HG03025 (cell line): ENCODE measurements around the gene THRA.

Experiments
- ATAC-seq: cut with Tn5 transposase; IDR thresholded peaks from one replicate; pipeline ENCODE4 v1.9.1; 2021; ENCODE audit warnings: mild to moderate bottlenecking, moderate library complexity; ENCODE audit not compliant: unreplicated experiment, low FRiP score

The THRA gene

GRCh38 chr17:40075201-40075941 lies 12.6 kb downstream of the THRA start:
- no peak for ATAC-seq

- no peak for ATAC-seq
Observed at GRCh38 chr17:40075942-40076498, 13.3 kb downstream of the THRA start.

GRCh38 chr17:40076591-40076990 lies 13.8 kb downstream of the THRA start:
- no peak for ATAC-seq

- ATAC-seq = no peak
Observed at GRCh38 chr17:40079545-40079944, 16.8 kb downstream of the THRA start.

- ATAC-seq = no peak
Observed at GRCh38 chr17:40084477-40084876, 21.7 kb downstream of the THRA start.

DNA sequence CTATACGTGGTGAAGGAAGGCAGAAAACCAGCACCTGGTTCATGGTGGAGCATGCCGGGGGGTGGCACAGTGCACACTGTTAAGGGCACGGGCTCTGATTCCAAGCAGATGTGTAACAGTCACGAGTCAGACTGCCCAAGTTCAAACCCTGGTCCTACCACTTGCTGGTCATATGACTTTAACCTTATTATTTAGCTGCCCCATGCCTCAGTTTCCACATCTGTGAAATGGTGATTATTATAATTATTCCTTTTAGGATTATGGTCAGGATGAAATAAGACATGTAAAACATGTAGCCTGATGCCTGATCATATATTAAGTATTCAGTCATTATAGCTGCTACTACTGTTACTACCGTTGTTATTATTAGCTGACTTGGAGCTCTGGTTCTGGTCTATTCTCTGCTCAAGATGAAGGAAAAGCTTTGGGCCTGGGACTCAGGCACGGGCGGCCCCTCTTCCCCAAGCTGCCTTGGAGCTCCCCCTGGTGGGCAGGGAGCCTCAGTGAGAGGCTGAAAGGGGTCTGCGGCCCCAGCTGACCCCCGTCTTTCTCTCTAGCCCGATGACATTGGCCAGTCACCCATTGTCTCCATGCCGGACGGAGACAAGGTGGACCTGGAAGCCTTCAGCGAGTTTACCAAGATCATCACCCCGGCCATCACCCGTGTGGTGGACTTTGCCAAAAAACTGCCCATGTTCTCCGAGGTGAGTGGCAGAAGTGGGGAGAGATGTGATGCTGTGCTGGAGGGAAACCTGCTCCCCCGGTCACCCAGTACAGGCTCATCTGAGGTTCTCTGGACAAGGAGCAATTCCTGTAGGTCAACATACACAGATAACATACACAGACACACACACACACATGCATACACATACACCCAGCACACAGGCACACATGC lies 23.6 kb downstream of the THRA start:
- ATAC-seq = no peak

DNA sequence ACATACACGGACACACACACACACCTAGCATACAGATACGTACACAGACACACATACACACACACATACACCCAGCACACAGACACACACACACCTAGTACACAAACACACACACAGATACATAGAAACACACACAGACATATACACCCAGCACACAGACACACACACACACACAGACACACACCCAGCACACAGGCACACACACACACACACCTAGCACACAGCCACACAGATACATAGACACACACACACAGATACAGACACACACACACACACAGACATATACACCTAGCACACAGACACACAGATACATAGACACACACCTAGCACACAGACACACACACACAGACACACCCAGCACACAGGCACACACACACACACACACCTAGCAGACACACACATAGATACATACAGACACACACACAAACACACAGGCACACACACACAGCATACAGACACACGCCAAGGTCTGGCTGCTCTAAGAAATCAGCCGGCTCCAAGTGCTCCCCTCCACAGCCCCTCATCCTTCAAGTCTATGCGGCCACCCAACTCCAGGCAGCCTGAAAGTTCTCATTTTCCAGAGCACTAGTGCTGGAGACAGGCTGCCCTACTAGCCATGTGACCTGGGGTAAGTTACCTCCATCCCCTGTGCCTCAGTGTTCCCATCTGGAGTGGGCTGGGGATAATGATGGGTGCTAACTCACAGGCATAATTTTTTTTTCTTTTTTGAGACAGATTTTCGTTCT lies 24.5 kb downstream of the THRA start:
- no peak for ATAC-seq

DNA sequence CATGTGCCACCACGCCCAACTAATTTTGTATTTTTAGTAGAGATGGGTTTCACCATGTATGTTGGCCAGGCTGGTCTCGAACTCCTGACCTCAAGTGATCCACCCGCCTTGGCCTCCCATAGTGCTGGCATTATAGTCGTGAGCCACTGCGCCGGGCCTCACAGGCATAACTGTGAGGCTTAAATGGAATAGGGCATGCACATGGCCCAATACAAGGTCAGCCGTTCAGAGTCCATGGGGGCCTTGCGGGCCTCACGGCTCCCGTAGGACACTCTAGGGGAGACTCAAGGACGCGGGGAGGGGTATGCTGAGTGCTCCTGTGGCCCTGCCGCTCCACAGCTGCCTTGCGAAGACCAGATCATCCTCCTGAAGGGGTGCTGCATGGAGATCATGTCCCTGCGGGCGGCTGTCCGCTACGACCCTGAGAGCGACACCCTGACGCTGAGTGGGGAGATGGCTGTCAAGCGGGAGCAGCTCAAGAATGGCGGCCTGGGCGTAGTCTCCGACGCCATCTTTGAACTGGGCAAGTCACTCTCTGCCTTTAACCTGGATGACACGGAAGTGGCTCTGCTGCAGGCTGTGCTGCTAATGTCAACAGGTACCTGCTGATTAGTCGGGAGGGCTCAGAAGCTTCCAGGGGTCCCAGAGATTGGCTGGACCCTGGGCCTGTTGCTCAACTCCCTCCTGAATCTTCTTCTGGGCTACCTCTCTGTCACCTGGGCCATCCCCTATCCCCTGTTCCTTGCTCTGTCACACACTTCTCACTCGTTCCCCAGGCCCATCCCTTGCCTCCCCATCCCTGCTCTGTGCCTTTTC lies 25.3 kb downstream of the THRA start:
- ATAC-seq = no peak

GRCh38 chr17:40089077-40089895 lies 26.5 kb downstream of the THRA start:
- ATAC-seq = no peak

- no peak for ATAC-seq
Observed at GRCh38 chr17:40090237-40091119, 27.7 kb downstream of the THRA start.

DNA sequence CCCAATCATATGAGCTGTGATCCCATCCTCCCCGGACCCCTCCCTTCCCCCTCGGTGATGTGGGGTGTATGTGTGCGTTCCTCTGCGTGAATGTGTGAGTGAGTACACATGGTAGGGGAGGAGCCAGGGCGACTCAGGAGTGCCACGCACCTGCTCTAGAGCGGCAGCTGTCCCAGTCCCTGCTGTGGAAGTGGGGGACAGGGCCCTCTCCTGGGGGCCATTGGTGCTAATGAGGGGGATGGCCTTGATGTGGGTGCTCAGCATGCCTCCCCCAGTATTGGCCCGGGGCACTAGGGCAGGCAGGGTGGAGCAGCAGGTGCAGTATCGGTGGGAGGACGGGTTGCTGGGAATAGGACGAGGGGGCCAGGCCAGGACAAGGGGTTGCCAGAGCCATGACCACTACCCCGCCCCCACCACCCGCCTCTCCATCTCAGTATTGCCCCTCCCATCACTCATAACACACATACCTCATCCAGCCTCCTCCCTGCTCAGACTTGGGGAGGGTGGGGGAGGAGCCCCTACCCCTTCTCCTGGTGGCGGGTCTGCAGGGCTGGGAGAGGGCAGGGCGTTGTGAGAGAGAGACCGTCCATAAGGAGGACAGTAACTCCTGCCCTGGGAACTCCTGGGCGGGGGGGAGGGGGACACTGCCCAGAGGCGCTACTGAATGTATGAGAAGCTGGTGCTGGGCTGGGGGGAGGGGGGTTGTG lies 29.1 kb downstream of the THRA start:
- no peak for ATAC-seq

DNA sequence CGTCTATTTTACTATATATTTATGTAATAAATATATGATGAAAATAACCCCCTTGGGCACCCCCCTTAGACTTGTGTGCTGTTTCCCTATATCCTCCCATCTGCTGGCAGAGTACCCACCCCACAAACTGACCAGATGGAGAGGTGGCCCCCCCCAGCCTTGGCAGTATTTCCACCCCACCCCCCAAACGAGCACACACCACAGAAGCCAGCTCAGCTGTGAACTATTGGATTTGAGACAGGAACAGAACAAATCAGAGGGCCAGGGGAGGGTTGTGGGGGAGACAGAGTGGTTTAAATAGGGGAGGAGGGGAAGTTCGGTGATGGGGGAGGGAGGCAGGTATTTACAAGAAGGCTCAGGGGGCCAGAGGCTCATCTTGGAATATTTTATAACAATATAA lies 29.8 kb downstream of the THRA start:
- no peak for ATAC-seq

DNA sequence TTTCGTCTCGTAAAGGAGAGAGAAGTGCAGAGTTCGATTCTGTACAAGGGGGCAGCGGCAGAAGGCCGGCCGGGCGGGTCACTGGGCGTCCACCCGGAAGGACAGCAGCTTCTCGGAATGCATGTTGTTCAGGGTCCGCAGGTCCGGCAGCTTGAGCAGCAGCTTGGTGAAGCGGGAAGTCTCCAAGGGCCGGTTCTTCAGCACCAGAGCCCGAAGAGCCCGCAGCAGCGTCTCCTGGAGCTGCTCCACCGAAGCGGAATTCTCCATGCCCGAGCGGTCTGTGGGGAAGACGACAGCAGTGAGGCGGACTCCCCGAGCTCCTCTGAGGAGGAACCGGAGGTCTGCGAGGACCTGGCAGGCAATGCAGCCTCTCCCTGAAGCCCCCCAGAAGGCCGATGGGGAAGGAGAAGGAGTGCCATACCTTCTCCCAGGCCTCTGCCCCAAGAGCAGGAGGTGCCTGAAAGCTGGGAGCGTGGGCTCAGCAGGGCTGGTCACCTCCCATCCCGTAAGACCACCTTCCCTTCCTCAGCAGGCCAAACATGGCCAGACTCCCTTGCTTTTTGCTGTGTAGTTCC lies 30.3 kb downstream of the THRA start:
- ATAC-seq = no peak

- ATAC-seq = no peak
Observed at GRCh38 chr17:40093580-40094201, 30.9 kb downstream of the THRA start.

DNA sequence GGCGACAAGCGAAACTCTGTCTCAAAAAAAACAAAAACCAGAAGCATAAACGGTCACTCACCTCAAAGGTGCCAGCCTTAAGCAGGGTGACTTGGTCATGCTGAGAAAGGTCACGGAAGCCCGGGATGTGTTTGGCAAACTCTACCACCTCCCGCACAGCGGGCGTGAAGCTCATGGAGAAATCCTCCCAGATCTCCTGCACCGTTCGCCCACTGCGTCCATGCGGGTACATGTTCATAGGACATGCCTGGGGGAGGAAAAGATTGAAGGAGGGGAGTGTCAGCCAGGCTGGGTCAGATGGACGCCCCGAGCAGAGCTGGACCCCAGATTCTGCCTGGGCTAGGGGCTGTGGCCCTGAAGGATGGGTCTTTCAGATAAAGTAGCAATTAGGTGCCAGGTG lies 32.1 kb downstream of the THRA start:
- no peak for ATAC-seq

GRCh38 chr17:40095351-40095943 lies 32.7 kb downstream of the THRA start:
- ATAC-seq = no peak
